K562 (cell line): ENCODE results near the gene NSDHL. TPM values are rescaled to one million over a fixed set of nuclear protein-coding genes. Genes with fewer than 3 reads are reported as not detected.

Experiments
- ATAC-seq: fragments of 200-7000 bp; cut with Tn5 transposase; 3 replicates; pipeline ENCODE4 v1.9.1; 2020; ENCODE audit warnings: moderate library complexity
- BruUV-seq: library from RNA; stranded (reverse); fragments of 400-500 nt; replicated peaks from 2 replicates; lab custom pipeline; 2021; lab: Mats Ljungman, UMichigan
- CTCF ChIA-PET: fragments of 300-600 bp; formaldehyde crosslinking; extraction: SDS; loops from one replicate; lab custom pipeline; 2021; ENCODE audit warnings: low intra/inter-chr PET ratio; lab: Yijun Ruan, JAX
- POLR2A ChIA-PET: fragments of 300-600, 350-650 bp; sonication (Branson Sonifier 250); formaldehyde crosslinking; extraction: SDS; loops from one replicate; lab custom pipeline; 2021; ENCODE audit warnings: antibody characterized with exemption, inconsistent platforms; lab: Yijun Ruan, JAX
- DNase-seq, 4 experiments: peaks; one replicate each; pipeline versions ENCODE4 v3.0.0 to v3.0.0-alpha.2; 2011 to 2018; ENCODE audit warnings: low spot score in 3 of 4, mixed read lengths in 3 of 4; ENCODE audit errors: extremely low read depth in 1 of 4
- FAIRE-seq: peaks from 2 replicates; lab custom pipeline; 2011; peaks lifted over from hg19 to GRCh38; lab: Jason Lieb, UNC
- H2AFZ ChIP-seq: 2 replicates; pipeline ENCODE4 v1.6.0; 2011; ENCODE audit warnings: low read depth, low read length, control low read depth, inconsistent platforms
- H3K27ac ChIP-seq: fragments of 200-600 bp; 3 replicates; pipeline ENCODE4 v1.8.0; 2011; ENCODE audit warnings: low read depth, mild to moderate bottlenecking, control low read depth, inconsistent platforms, low read length, moderate library complexity, mixed read lengths; ENCODE audit errors: extremely low read depth
- H3K27me3 ChIP-seq, 2 experiments: fragments of 300-600 bp in 1 of 2; 2 replicates in 1 of 2; 3 replicates in 1 of 2; pipeline versions ENCODE4 v1.6.0 to v1.8.0; 2011; ENCODE audit warnings: inconsistent platforms in 2 of 2, low read length in 2 of 2, mild to moderate bottlenecking in 1 of 2, mixed read lengths in 1 of 2, moderate library complexity in 1 of 2; ENCODE audit not compliant: control insufficient read depth in 2 of 2, insufficient read depth in 2 of 2
- H3K36me3 ChIP-seq: fragments of 300-600 bp; 3 replicates; pipeline ENCODE4 v1.8.0; 2011; ENCODE audit warnings: mild to moderate bottlenecking, low read length, inconsistent platforms; ENCODE audit not compliant: control insufficient read depth, insufficient read depth
- H3K4me1 ChIP-seq, 2 experiments: fragments of 200-600 bp in 1 of 2; replicated peaks in 1 of 2; 2 replicates in 1 of 2; 3 replicates in 1 of 2; pipeline versions ENCODE4 v1.5.1 to v1.8.0; 2011; ENCODE audit warnings: inconsistent platforms in 2 of 2, low read length in 2 of 2, mild to moderate bottlenecking in 1 of 2, mixed read lengths in 1 of 2, moderate library complexity in 1 of 2; ENCODE audit not compliant: control insufficient read depth in 2 of 2, insufficient read depth in 2 of 2
- H3K4me2 ChIP-seq: 2 replicates; pipeline ENCODE4 v1.6.1; 2011; ENCODE audit warnings: low read length, control low read depth, inconsistent platforms, mixed read lengths; ENCODE audit not compliant: insufficient read depth
- H3K4me3 ChIP-seq: fragments of 200-600 bp; sonication (generic), shearing (Covaris generic); 2 replicates; pipeline ENCODE4 v1.5.1; 2016; ENCODE audit warnings: control low read depth, inconsistent platforms
- H3K79me2 ChIP-seq: fragments of 200-600 bp; 3 replicates; pipeline ENCODE4 v1.8.0; 2011; ENCODE audit warnings: low read length, inconsistent platforms; ENCODE audit not compliant: control insufficient read depth, insufficient read depth
- H3K9ac ChIP-seq, 2 experiments: 2 replicates each; pipeline versions ENCODE4 v1.6.0 to v1.6.1; 2011; ENCODE audit warnings: low read depth in 2 of 2, low read length in 2 of 2, control low read depth in 1 of 2, inconsistent platforms in 1 of 2, mild to moderate bottlenecking in 1 of 2, mixed read lengths in 1 of 2; ENCODE audit not compliant: insufficient read depth in 1 of 2
- H3K9me1 ChIP-seq: one replicate; pipeline ENCODE4 v1.6.0; 2011; ENCODE audit warnings: inconsistent platforms, mild to moderate bottlenecking, low read length, moderate library complexity; ENCODE audit not compliant: control insufficient read depth, insufficient read depth
- H3K9me3 ChIP-seq: replicated peaks from 2 replicates; pipeline ENCODE4 v1.5.1; 2011; ENCODE audit warnings: low read depth, low read length, inconsistent platforms; ENCODE audit not compliant: control insufficient read depth, insufficient read depth
- H4K20me1 ChIP-seq: replicated peaks from 2 replicates; pipeline ENCODE4 v1.6.1; 2011; ENCODE audit warnings: low read length, inconsistent platforms, mixed read lengths; ENCODE audit not compliant: control insufficient read depth, insufficient read depth
- CBFA2T3 ChIP-seq: fragments of 450-650 bp; IDR thresholded peaks from 2 replicates; pipeline ENCODE4 v1.6.1; 2017
- NFE2L1 ChIP-seq: fragments of 450-650 bp; IDR thresholded peaks from 2 replicates; pipeline ENCODE4 v1.6.1; 2016; ENCODE audit warnings: missing genetic modification characterization, low read depth, mild to moderate bottlenecking, missing compliant biosample characterization, moderate library complexity, borderline replicate concordance
- RREB1 ChIP-seq: fragments of 250-450 bp; sonication (Bioruptor Pico); IDR thresholded peaks from 2 replicates; pipeline ENCODE4 v1.4.0; 2020
- TAF15 ChIP-seq: fragments of 200-400 bp; formaldehyde crosslinking; IDR thresholded peaks from 2 replicates; pipeline ENCODE4 v1.6.1; 2017; ENCODE audit warnings: mild to moderate bottlenecking, low read depth, low read length, moderate library complexity
- ZNF609 ChIP-seq: sonication (generic); formaldehyde crosslinking; IDR thresholded peaks from 2 replicates; pipeline ENCODE4 v1.8.1; 2023; ENCODE audit warnings: missing genetic modification reagents, mild to moderate bottlenecking, borderline replicate concordance
- ZNF740 ChIP-seq, 3 experiments: fragments of 200-800 bp in 1 of 3; sonication (Bioruptor generic) in 1 of 3; sonication (generic) in 1 of 3; formaldehyde crosslinking in 1 of 3; IDR thresholded peaks; 2 replicates each; pipeline versions ENCODE4 v1.6.1 to v1.8.0; 2016 to 2022; ENCODE audit warnings: mild to moderate bottlenecking in 2 of 3, missing compliant biosample characterization in 2 of 3, missing genetic modification characterization in 2 of 3, missing genetic modification reagents in 1 of 3
- WGBS: fragments of 100-300 bp; shearing (Covaris generic); methylation state at CpG from one replicate; pipeline ENCODE4 v1.1.6; 2016; ENCODE audit warnings: low coverage, mixed read lengths; ENCODE audit not compliant: insufficient coverage; ENCODE audit errors: missing lambda C conversion rate; 5-methylcytosine and 5-hydroxymethylcytosine counted together
- in situ Hi-C: fragments of 300-500 bp; cut with MboI; formaldehyde crosslinking; loops from 4 replicates; pipeline ENCODE4 v1.15.0; 2018; ENCODE audit warnings: inconsistent platforms, mixed read lengths
- intact Hi-C: fragments of 100-400 bp; cut with micrococcal nuclease; formaldehyde crosslinking; loops from 2 replicates; pipeline ENCODE4 v1.14.2; 2022
- polyA plus RNA-seq, 8 experiments: library from polyadenylated mRNA; depleted of rRNA in 4 of 8; stranded (reverse) in 5 of 8; unstranded in 3 of 8; fragments of >200 nt; fragmentation: Nextera tagmentation in 2 of 8; fragmentation: Illumina TruSeq in 1 of 8; extraction: Ambion mirVana in 2 of 8; extraction: Trizol in 1 of 8; gene quantifications; 2 replicates each; pipeline versions ENCODE4 v1.2.1 to v1.2.3, GENCODE V29; 2011 to 2014; ENCODE audit warnings: inconsistent platforms in 1 of 8, missing spikeins in 1 of 8
- total RNA-seq, 7 experiments: library from RNA; depleted of rRNA in 6 of 7; stranded (reverse); fragments of >200 nt in 6 of 7; fragmentation: Illumina TruSeq in 2 of 7; extraction: Trizol in 2 of 7; gene quantifications; 2 replicates each; pipeline versions ENCODE4 v1.2.1 to v1.2.3, GENCODE V29; 2011 to 2021; ENCODE audit warnings: low replicate concordance in 1 of 7

NSDHL gene
- total and polyA plus RNA-seq, 9 of the 15 experiments (the other 6 are each of a cell fraction or from before 2014, with no cell fraction given) = 22.5 to 63.4 (median 40.8) TPM

- no peak for TF ChIP-seq NFE2L1
Measured at GRCh38 chrX:152895121-152895520, 64.3 kb downstream of the NSDHL start (continued).

- DNase-seq (no peak), FAIRE-seq (no peak), ATAC-seq (no peak)
- H3K79me2 ChIP-seq = no peaks in the 10 kb centered on the region
- H3K9me1 ChIP-seq = no peaks in the 10 kb centered on the region
- no TSS peak for BruUV-seq
- H3K36me3 ChIP-seq = no peaks in the 10 kb centered on the region
- in situ Hi-C loops = no loop called here
- no peak overlapping the region for H3K4me2 ChIP-seq
- intact Hi-C loops = no loop called here
- no peak overlapping the region for H3K27ac ChIP-seq
- H3K27me3 ChIP-seq = peaks cover 30 to 89% of the 10 kb centered on the region in 2 experiments; a peak in 4 of 5 replicates
- no peaks in the 10 kb centered on the region for H3K9me3 ChIP-seq
- H3K4me1 ChIP-seq = peaks cover 0 to 16% of the 10 kb centered on the region in 2 experiments; a peak in 2 of 5 replicates
- H3K4me3 ChIP-seq = no peak overlapping the region
- CTCF ChIA-PET = no interaction called here
- H4K20me1 ChIP-seq = peaks cover 13% of the 10 kb centered on the region; the same call in 1 of the 2 replicates
- no peak overlapping the region for H2AFZ ChIP-seq
- POLR2A ChIA-PET = interaction anchor here (0.7 kb wide), 1 partner anchor 482 kb away, joined by 3 read pairs; no protein-coding TSS in a partner anchor
- WGBS = 2% methylated on average over 7 of the region's 8 CpGs
- H3K9ac ChIP-seq = no peak overlapping the region; a peak in 1 of 4 replicates
- TF ChIP-seq TAF15 (no peak), ZNF609 (CRISPR knock-in tag) (no peak), ZNF740 (CRISPR knock-in tag; IDR thresholded peaks at IDR 0.05) (no peak), ZNF740 (tag; IDR thresholded peaks at IDR 0.05) (no peak), RREB1 (no peak), CBFA2T3 (no peak)
Measured at GRCh38 chrX:152895724-152896420, 65.0 kb downstream of the NSDHL start.
